Osteoblast (primary cell): Measurements from ENCODE around the gene KLK6. TPM values are rescaled to one million over a fixed set of nuclear protein-coding genes. Genes with fewer than 3 reads are reported as not detected.
"Not testable (repeated sequence)": the region's sequence is repeated elsewhere in the genome, so short reads cannot be mapped to it uniquely, and the experiment has no call there.

Experiments used
- DNase-seq: peaks from one replicate; pipeline ENCODE4 v3.0.0; 2011; ENCODE audit warnings: low spot score, mixed read lengths; ENCODE audit not compliant: insufficient read length; ENCODE audit errors: missing footprints
- H2AFZ ChIP-seq: 2 replicates; pipeline ENCODE4 v1.6.0; 2011; ENCODE audit warnings: mild to moderate bottlenecking, low read length
- H3K27ac ChIP-seq: 2 replicates; pipeline ENCODE4 v1.5.1; 2011; ENCODE audit warnings: mild to moderate bottlenecking, low read depth, low read length, moderate library complexity
- H3K27me3 ChIP-seq: 2 replicates; pipeline ENCODE4 v1.6.0; 2012; ENCODE audit warnings: mild to moderate bottlenecking, control low read depth, inconsistent platforms, low read length, moderate library complexity; ENCODE audit not compliant: insufficient read depth
- H3K36me3 ChIP-seq: 2 replicates; pipeline ENCODE4 v1.5.1; 2011; ENCODE audit warnings: mild to moderate bottlenecking, low read length, control low read depth, moderate library complexity; ENCODE audit not compliant: insufficient read depth
- H3K4me1 ChIP-seq: 2 replicates; pipeline ENCODE4 v1.5.1; 2011; ENCODE audit warnings: mild to moderate bottlenecking, low read length, control low read depth, moderate library complexity; ENCODE audit not compliant: insufficient read depth
- H3K4me2 ChIP-seq: 2 replicates; pipeline ENCODE4 v1.6.0; 2011; ENCODE audit warnings: mild to moderate bottlenecking, low read length; ENCODE audit not compliant: insufficient read depth
- H3K4me3 ChIP-seq: fragments of 200-600 bp; sonication (generic); 3 replicates; pipeline ENCODE4 v1.5.1; 2012; ENCODE audit warnings: mild to moderate bottlenecking, low read length, inconsistent platforms; ENCODE audit not compliant: insufficient read depth
- H3K79me2 ChIP-seq: 2 replicates; pipeline ENCODE4 v1.6.0; 2012; ENCODE audit warnings: mild to moderate bottlenecking, low read length, control low read depth, inconsistent platforms; ENCODE audit not compliant: insufficient read depth
- H3K9me3 ChIP-seq: 2 replicates; pipeline ENCODE4 v1.5.1; 2011; ENCODE audit warnings: low read depth, low read length, control low read depth
- H4K20me1 ChIP-seq: 2 replicates; pipeline ENCODE4 v1.6.0; 2012; ENCODE audit warnings: mild to moderate bottlenecking, low read length, control low read depth; ENCODE audit not compliant: insufficient read depth
- CTCF ChIP-seq: IDR thresholded peaks from 2 replicates; pipeline ENCODE4 v1.5.1; 2011; ENCODE audit warnings: mild to moderate bottlenecking, low read depth, low read length, moderate library complexity; ENCODE audit errors: extremely low read depth
- total RNA-seq: library from RNA; depleted of rRNA; stranded (reverse); fragments of >200 nt; gene quantifications from 2 replicates; pipeline ENCODE4 v1.2.3, GENCODE V29; 2012

Gene KLK6
- total RNA-seq, 1 donor, result not detected

- Histone ChIP-seq H3K4me1 (no peaks in the 10 kb centered on the region), H3K27ac (no peak overlapping the region), H3K79me2 (no peaks in the 10 kb centered on the region), H4K20me1 (no peaks in the 10 kb centered on the region), H3K4me2 (no peak overlapping the region), H3K4me3 (no peak overlapping the region), H3K36me3 (no peaks in the 10 kb centered on the region), H3K9me3 (no peaks in the 10 kb centered on the region), H3K27me3 (no peaks in the 10 kb centered on the region), H2AFZ (no peak overlapping the region)
- no peak for DNase-seq
- TF ChIP-seq CTCF, result no peak
These were observed 3.5 kb upstream of the KLK6 start for GRCh38 chr19:50972795-50973376.

- H3K27ac ChIP-seq, DNase-seq, H3K4me2 ChIP-seq, H4K20me1 ChIP-seq, H3K4me3 ChIP-seq, H3K9me3 ChIP-seq, H3K4me1 ChIP-seq, H3K79me2 ChIP-seq, H2AFZ ChIP-seq, H3K27me3 ChIP-seq, H3K36me3 ChIP-seq: not testable (repeated sequence)
These were observed 419 bp upstream of the KLK6 start for GRCh38 chr19:50969810-50970209.

- H3K27me3 ChIP-seq, result peaks cover 4% of the 10 kb centered on the region
- no peaks in the 10 kb centered on the region for H3K4me1 ChIP-seq
- TF ChIP-seq CTCF, result no peak
These were observed 527 bp downstream of the KLK6 start for GRCh38 chr19:50968716-50969412.

GRCh38 chr19:50967929-50968715 is 1.3 kb downstream of the KLK6 start:
- Histone ChIP-seq H3K9me3 (no peaks in the 10 kb centered on the region), H3K27me3 (peaks cover 4% of the 10 kb centered on the region), H3K36me3 (no peaks in the 10 kb centered on the region), H3K4me3 (no peak overlapping the region), H2AFZ (no peak overlapping the region), H3K4me1 (no peaks in the 10 kb centered on the region), H3K79me2 (no peaks in the 10 kb centered on the region), H3K4me2 (no peak overlapping the region), H3K27ac (no peak overlapping the region), H4K20me1 (no peaks in the 10 kb centered on the region)
- TF ChIP-seq CTCF, result no peak
- peak; percentile 41 for DNase-seq

More at GRCh38 chr19:50968716-50969412, 527 bp downstream of the KLK6 start:
- no peaks in the 10 kb centered on the region for H3K9me3 ChIP-seq
- no peaks in the 10 kb centered on the region for H4K20me1 ChIP-seq
- H3K4me2 ChIP-seq, result no peak overlapping the region
- no peaks in the 10 kb centered on the region for H3K36me3 ChIP-seq
- H2AFZ ChIP-seq, result no peak overlapping the region
- no peak overlapping the region for H3K4me3 ChIP-seq
- DNase-seq, result no peak
- no peaks in the 10 kb centered on the region for H3K79me2 ChIP-seq
- H3K27ac ChIP-seq, result no peak overlapping the region
